ENCODE data around the gene SERPINA1. TPM values are rescaled to one million over a fixed set of nuclear protein-coding genes. Genes with fewer than 3 reads are reported as not detected.

The SERPINA1 gene
- total RNA-seq, 1 experiment from 2014 or later, result not detected

- H3K79me1 ChIP-seq (ENCODE audit: insufficient read depth, low read depth, low read length, poor library complexity, severe bottlenecking), result no peaks in the 10 kb centered on the region
- no peak overlapping the region for H3K18ac ChIP-seq (ENCODE audit: insufficient read length, low read depth, low read length)
- H3K36me3 Mint-ChIP-seq (ENCODE audit: insufficient read depth in 1 of 3, low read depth in 3 of 3), result no peaks in the 10 kb centered on the region
- H2AFZ ChIP-seq (ENCODE audit: low read length), result no peak overlapping the region
- H3K14ac ChIP-seq (ENCODE audit: insufficient read depth, low read length), result no peak overlapping the region
- no peak overlapping the region for H2BK20ac ChIP-seq (ENCODE audit: low read depth, low read length, poor library complexity, severe bottlenecking)
- H3K23me2 ChIP-seq (ENCODE audit: insufficient read length, low read depth, low read length, poor library complexity, severe bottlenecking), result no peaks in the 10 kb centered on the region
- H3K27ac ChIP-seq (ENCODE audit: insufficient read length, low read depth, low read length), result no peak overlapping the region
- no peaks in the 10 kb centered on the region for H3K9me3 ChIP-seq (ENCODE audit: control insufficient read depth, low read depth, low read length)
- H2BK15ac ChIP-seq (ENCODE audit: low read depth, low read length), result no peak overlapping the region
- H3K9me3 Mint-ChIP-seq, result no peaks in the 10 kb centered on the region
- H2BK120ac ChIP-seq (ENCODE audit: low read depth, low read length, poor library complexity, severe bottlenecking), result no peak overlapping the region
- no peaks in the 10 kb centered on the region; the same call in 1 of the 2 replicates for H3K27me3 ChIP-seq (ENCODE audit: insufficient read depth, low read length)
- H4K91ac ChIP-seq (ENCODE audit: insufficient read length, low read depth, low read length), result no peak overlapping the region
- peak overlapping the region in 2 of 3 experiments; percentile 80 to 90; a peak in 2 of 7 replicates for H3K27ac Mint-ChIP-seq
- no peak overlapping the region for H3K4ac ChIP-seq (ENCODE audit: low read depth, low read length)
- H3K9ac ChIP-seq (ENCODE audit: extremely low read depth, insufficient read length, low read length), result no peak overlapping the region
- no peak overlapping the region for H2BK5ac ChIP-seq (ENCODE audit: insufficient read length, low read length)
- TF ChIP-seq CTCF (conservative IDR thresholded peaks at IDR 0.05), result no peak
- H3K4me3 Mint-ChIP-seq, result no peak overlapping the region
- H3K79me2 ChIP-seq (ENCODE audit: insufficient read depth, low read length), result no peaks in the 10 kb centered on the region
- peaks cover 48 to 58% of the 10 kb centered on the region in 2 experiments for H3K4me1 Mint-ChIP-seq
- H3T11ph ChIP-seq (ENCODE audit: low read length), result no peak overlapping the region
- H2BK12ac ChIP-seq (ENCODE audit: insufficient read length, low read depth, low read length), result no peak overlapping the region
- H4K8ac ChIP-seq (replicated peaks; ENCODE audit: insufficient read length, low read depth, low read length), result no peak overlapping the region
- no peak overlapping the region for H3K4me2 ChIP-seq (ENCODE audit: insufficient read depth, insufficient read length, low read length)
- H3K56ac ChIP-seq (ENCODE audit: insufficient read length, low read depth, low read length), result no peak overlapping the region
- H4K5ac ChIP-seq (ENCODE audit: insufficient read length, low read depth, low read length), result no peak overlapping the region
- peaks cover 18% of the 10 kb centered on the region for H3K27me3 Mint-ChIP-seq (ENCODE audit: low read depth)
- H2AK5ac ChIP-seq (ENCODE audit: insufficient read length, low read length), result no peak overlapping the region
- H3K23ac ChIP-seq (ENCODE audit: insufficient read length, low read depth, low read length), result no peak overlapping the region
- WGBS (ENCODE audit: extremely low coverage, insufficient read length, low lambda C conversion rate), result no CpG with 5 or more reads among the region's 6 CpGs
- no peaks in the 10 kb centered on the region for H4K20me1 ChIP-seq (ENCODE audit: control insufficient read depth, insufficient read depth, insufficient read length)
- H3K4me1 ChIP-seq (ENCODE audit: insufficient read depth, low read length), result peaks cover 6% of the 10 kb centered on the region; the same call in 1 of the 2 replicates
- no peak for DNase-seq
These were observed 12.8 kb downstream of the SERPINA1 start for GRCh38 chr14:94375552-94376107.

All from H9 (cell line).